HS-5 (cell line): ENCODE data around the gene ZNF3.

ENCODE experiments used
- DNase-seq: peaks from one replicate; pipeline ENCODE4 v3.0.0-alpha.2; 2012; ENCODE audit warnings: low read depth

ZNF3 gene

DNA sequence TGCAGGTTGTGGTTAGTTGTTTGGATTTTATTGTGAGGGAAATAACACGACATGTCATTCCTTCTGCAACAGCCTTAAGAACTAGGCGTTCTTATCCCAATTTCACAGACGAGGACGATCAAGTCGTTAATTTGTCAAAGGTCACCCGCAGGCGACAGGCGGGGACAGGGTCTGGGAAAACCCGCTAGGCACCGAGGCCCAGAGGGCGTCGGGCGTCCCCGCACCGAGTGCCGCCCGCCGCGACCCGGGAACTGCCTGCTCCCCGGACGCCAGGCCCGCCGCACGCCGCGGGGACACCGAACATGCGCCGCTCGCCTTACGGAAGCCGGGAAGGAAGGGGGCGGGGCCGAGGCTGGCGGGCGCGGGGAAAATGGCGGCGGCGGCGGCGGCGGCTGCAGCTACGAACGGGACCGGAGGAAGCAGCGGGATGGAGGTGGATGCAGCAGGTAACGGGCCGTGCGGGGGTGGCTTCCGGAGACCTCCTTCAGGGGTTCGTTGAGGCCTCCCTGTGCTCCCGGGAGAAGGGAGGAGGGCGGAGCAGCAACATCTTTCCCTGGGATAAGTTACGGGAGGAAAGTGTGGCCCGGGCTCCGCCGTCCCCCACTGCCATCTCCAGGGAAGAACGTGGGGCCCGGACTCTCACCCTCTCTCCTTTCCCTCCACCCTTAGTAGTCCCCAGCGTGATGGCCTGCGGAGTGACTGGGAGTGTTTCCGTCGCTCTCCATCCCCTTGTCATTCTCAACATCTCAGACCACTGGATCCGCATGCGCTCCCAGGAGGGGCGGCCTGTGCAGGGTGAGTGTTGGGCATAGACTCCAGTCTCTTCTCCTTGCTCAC lies 7.3 kb upstream of the ZNF3 start, which contains the start of gene COPS6:
Gene COPS6, plus strand, starts transcription at position 349 of the 837 bp plus-strand sequence. Its CDS starts 22 bp downstream, at position 371.
- no peak for DNase-seq

DNA sequence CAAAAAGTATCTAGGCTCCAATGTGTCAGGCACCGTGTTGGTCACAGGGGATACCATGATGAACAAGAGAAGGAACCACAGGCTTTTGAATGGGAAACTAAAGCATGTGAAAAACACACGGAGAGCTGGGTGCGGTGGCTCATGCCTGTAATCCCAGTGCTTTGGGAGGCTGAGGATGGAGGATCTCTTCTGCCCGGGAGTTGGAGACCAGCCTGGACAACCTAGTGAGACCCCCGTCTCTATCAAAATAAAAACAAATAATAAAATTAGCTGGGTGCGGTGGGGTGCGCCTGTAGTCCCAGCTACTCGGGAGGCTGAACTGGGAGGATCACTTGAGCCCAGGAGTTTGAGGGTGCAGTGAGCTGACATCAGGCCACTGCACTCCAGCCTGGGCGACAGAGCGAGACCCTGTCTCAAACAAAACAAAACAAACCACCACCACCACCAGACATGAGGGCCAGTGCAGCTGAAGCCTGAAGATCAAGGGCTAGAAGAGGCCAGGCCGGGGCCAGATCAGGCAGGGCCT lies 6.6 kb upstream of the ZNF3 start:
- DNase-seq, result no peak

DNA sequence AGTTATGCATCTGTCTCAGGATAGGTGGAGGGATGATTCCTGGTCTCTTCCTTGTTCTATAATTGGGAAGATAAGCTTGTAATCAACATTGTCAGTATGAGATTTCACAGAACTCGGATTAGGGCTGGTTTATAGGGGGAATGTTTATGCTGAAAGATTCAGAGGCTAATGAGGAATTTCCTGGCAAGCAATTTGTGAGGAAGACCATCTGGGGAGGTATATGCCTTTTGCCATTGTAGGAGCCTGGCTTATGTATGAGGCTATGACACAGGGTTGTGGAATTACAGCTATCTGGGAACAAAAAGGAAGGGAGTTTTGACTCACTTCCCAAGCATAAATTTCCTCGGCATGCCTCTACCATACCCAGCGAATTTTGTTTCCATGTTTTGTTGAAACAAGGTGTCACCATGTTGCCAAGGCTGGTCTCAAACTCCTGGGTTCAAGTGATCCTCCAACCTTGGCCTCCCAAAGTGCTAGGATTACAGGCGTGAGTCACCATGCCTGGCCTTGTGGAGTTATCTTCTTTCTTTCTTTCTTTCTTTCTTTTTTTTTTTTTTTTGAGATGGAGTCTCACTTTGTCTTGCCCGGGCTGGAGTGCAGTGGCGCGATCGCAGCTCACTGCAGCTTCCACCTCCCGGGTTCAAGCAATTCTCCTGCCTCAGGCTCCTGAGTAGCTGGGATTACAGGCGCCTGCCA lies 5.7 kb upstream of the ZNF3 start:
- DNase-seq, result peak; percentile 91

DNA sequence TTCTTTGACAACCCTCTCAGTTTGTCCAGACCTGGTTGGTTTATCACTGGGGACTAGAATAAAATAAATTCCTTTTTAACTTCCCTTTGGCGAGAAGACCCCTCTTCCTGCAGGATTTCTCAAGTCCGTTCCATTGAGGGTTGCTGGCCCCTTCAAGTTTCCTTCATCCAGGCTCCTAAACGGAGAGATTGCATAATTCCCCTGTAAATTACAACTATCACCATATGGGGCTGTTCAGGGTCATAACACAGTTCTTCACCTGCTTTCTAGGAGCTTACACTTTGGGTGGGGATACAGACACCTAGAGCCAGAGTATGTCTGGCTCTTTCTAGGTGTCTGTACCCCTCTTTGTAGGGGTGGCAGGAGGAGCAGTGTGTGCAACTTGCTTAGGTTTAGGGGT lies 4.0 kb upstream of the ZNF3 start:
- no peak for DNase-seq

DNA sequence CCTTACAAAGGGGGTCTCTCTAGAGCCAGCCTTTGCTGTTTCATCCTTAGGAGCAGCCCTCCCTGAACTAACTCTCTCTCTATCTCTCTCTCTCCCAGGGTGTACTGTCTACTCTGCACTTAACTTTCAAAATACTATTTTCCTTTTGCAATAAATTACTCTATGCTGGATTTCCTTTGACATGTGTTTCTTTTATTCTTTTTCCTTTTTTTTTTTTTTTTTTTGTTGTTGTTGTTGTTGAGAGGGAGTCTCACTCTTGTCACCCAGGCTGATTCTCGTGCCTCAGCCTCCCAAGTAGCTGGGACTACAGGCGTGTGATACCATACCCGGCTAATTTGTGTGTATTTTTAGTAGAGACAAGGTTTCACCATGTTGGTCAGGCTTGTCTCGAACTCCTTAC lies 1.5 kb upstream of the ZNF3 start:
- DNase-seq, result no peak

DNA sequence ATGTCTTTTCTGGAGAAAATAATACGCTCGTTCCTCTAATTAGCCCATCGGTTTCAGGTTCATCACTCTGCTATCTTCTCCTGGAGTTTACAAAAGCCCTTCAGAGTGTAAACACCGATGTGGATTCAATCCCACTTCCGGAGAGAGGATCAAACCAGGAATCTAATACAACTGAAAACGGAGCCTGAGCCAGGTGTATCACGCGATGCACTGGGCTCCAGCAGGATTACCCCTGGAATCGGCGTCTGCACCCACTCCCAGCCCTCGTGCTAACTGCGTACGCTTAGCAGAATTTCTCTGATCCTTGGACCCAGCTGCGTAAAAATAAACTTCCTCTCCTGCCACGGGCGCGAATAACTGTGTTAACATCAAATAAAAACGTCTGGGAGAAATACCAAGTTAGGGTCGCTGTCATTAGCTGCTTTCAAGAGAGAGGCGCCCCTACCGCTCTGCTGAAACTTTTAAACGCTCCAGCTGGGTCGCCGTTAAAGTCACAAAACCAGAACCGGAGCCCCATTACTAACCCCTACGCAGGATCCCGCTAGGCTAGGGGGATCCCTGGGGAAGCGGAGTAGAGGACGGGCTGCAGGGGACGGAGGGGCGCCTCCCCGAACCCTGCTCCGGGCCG lies 502 bp downstream of the ZNF3 start:
- DNase-seq, result no peak

DNA sequence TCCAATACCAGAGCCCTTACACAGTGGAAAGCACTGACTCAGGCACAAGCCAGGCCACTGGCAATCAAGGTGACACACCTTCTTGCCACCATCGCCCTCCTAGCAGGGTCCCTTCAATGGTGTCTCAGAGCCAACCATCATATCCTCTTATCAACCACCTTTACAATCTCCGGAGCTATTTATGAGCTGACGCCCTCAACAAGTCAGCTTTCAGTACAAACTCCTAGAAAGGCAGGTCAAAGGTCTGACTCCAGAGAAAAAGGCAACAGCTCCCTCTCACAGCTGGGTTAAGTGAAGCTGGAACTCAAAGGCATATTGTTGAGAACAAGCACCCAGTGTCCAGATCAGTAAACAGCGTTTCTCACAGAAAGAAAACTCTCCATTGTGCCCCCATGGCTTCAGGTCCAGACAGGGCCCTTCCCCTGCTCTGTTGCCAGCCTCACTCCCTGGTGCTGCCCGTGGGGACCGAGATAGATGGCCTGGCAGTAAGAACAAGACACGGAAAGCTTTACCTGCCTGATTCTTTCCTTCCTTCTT lies 2.4 kb downstream of the ZNF3 start:
- DNase-seq, result no peak

DNA sequence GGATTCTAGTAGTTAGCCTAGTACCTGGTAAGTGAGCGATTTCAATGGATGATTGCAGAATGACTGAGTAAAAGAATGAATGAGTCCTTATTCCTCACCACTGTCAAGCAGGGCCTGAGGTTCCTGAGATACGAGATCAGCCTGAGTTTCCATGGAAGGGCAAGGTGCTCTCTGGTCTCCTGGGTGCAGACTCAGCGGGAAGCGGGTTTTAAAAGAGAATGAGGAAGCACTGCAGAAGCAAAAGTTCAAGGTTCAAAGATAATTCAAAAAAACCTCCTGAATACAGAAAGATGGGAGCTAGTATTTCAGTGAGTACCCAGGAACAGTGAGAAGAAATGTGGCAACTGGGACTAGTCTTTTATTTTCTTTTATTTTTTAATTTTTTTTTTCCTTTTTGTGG lies 4.3 kb downstream of the ZNF3 start:
- DNase-seq, result no peak

DNA sequence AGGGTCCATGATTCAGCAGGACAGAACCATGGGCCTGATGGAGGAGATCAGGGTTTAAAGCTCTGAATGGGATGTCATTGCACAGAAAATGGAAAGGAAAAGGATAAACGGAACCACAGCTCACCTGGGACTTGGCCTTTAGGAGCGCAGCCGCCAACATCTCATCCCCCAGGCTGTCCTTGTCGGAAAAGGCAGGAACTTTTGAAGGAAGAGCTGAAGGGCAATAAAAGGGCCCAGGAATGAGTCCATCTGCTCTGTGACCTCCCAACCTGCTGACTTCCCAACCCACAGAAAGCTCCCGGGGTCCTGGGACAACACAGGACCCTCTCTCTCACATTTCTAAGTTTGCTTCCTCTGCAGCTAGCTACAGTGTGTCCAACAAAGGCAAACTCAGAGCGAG lies 6.1 kb downstream of the ZNF3 start:
- no peak for DNase-seq

DNA sequence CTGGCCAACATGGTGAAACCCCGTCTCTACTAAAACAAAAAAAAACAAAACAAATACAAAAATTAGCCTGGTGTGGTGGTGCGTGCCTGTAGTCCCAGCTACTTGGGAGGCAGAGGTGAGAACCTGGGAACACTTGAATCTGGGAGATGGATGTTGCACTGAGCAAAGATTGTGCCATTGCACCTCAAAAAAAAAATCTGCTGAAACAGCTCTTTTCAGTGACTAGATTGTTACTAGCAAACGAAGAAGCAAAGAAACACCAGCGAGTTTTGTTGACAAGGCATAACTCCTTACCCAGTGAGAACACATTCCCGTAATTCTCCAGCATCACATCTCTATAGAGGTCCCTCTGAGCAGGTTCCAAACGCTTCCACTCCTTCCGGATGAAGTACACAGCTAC lies 6.7 kb downstream of the ZNF3 start:
- DNase-seq, result no peak

DNA sequence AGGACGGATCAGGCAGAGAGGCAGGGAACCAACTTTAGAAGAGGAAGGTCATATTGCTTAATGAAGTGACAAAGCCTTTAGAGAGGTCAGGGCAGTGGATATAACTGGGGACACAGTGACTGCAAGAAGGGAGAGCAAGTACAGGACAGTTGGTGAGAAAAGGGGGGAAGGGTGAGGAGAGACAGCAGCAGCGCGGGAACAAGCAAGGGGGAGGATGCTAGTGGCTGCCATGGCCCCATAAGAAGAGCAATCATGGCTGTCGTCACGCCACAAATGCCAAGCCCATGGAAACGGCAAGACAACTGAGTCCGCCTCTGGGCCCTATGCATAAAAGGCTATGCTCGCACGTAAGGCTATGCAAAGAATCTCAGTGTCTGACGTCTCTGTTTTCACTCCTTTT lies 9.1 kb downstream of the ZNF3 start:
- no peak for DNase-seq

DNA sequence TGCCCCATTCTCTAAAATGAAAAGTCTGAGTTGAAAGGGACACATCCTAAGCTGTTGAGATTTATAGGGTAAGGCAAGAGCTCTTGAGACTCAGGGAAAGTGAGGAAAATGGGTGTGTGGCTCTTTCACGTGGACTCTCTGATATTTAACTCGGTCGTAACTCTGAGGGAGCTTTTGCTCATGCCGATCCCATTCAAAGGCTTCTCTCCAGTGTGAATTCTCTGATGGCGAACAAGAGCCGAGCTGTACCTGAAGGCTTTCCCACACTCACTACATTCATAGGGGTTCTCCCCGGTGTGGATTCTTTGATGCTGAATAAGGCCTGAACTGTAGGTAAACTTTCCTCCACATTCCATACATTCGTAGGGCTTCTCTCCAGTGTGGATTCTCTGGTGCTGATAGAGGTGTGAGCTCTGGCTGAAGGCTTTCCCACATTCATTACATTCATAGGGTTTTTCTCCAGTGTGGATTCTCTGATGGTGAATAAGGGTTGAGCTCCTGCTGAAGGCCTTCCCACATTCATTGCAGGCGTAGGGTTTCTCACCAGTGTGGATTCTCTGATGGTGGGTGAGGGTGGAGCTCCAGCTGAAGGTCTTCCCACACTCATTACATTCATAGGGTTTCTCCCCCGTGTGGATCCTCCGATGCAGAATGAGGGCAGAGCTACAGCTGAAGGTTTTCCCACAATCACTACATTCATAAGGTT lies 10.4 kb downstream of the ZNF3 start:
- DNase-seq, result no peak

DNA sequence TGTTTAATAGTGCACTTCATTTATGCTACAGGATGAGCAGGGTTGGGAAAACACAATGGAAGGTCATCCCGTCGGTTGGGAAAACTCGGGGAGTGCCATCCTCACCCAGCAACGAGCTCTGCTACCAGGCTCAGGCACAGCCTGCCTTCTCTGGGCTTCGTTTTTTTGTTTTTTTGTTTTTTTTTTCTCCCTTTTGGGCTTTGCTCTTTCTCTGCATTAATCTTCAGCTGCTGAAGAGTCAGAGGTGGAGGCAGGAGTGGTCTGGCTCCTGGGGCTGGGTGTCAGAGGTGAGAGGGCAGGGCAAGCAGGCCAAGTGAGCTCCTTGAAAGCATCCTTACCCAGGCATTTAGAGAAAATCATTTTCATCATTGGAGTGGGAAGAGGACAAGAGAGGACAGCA lies 11.5 kb downstream of the ZNF3 start:
- no peak for DNase-seq

DNA sequence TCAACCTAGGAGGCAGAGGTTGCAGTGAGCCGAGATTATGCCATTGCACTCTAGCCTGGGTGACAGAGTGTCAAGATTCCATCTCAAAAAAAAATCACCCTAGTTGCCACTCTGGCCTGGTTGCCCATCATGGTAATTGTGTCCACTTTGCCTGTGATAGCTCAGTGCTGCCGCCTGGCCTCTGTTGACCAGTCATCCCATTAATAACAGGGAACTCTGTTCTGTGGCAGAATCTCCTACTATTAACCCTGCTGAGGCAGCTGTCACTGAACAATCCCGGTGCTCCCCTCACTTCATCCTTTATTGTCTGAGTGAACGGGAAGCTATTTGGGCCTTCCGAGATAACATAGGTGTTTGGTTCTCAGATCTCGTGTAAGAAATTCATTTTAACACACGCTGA lies 14.6 kb downstream of the ZNF3 start:
- DNase-seq, result no peak

DNA sequence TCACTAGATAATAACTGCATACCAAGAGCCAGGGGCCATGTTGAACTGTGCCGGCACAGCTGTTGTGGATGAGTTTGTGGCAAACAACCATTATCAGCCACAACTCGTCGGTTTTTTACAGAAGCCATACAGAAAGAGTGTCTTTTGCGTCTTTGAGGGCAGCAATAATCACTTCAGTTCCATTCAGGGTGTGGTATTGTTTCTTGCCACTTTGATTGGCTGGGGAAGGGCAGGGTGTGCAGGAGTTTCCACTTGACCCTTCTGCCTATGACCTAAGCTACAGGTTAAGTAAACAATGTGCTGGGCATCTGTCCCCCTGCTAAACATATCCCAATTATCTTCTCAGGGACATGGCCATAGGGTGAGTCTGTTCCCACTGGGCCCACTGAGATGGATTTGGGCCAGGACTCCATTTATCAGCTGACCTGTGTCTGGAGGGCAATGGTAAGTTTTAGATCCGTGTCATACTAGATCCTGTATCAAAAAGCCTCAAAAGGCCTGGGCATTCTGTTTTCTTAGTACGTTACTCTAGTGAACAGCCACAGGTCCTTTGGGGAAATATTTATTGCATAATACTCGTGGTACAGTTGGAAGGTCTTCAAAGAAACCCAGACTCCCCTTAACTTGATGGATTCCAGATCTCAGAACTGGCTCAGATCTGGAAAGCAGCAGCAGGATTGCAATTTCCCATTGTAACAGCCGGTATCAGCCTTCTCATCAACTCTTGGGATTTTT lies 15.9 kb downstream of the ZNF3 start:
- DNase-seq, result no peak

DNA sequence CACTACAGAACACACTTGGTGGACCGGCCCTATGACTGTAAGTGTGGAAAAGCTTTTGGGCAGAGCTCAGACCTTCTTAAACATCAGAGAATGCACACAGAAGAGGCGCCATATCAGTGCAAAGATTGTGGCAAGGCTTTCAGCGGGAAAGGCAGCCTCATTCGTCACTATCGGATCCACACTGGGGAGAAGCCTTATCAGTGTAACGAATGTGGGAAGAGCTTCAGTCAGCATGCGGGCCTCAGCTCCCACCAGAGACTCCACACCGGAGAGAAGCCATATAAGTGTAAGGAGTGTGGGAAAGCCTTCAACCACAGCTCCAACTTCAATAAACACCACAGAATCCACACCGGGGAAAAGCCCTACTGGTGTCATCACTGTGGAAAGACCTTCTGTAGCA lies 17.4 kb downstream of the ZNF3 start:
- DNase-seq, result no peak

DNA sequence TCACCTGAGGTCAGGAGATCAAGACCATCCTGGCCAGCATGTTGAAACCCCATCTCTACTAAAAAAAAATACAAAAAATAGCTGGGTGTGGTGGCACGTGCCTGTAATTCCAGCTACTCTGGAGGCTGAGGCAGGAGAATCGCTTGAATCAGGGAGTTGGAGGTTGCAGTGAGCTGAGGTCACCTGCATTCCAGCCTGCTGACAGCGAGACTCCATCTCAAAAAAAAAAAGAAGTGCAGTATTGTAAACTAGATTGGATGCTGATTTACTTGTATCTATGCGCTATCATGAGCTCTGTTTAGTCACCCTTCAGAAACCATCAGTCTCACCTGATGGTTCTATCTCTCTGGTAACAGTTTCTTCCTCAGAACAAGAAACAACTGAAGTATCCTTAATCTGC lies 18.1 kb downstream of the ZNF3 start:
- DNase-seq, result no peak

DNA sequence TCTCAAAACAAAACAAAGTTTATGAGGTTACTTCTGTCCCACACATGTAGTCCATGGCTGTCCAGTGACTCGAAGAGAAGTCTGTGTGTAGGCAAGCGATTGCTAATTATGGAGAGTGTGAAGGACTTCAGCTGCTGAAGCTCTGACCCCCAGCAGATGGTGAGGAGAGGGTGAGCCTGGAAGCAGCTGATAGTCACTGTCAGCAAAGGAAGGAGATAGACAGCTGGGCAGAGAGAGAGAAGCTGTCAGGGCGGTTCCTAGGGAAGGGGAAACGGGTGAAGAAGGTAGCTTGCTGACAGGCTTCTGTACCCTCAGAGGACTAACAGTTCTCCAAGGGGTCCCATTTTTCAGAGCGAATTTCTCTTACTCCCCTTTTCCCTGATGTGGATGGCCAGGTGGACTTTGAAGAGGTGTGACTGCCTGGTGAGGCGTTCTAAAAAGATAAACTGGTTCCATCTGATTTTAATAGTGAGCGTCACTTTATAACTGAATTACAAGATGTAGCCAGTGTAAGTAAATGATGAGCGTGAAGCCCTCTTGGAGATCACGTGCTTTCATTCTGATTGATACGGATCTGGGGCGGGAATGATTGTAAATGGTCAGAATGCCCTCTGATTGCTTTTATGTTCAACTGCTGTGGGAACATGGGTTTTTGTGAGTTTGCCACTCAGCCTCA lies 19.9 kb downstream of the ZNF3 start:
- DNase-seq, result no peak

DNA sequence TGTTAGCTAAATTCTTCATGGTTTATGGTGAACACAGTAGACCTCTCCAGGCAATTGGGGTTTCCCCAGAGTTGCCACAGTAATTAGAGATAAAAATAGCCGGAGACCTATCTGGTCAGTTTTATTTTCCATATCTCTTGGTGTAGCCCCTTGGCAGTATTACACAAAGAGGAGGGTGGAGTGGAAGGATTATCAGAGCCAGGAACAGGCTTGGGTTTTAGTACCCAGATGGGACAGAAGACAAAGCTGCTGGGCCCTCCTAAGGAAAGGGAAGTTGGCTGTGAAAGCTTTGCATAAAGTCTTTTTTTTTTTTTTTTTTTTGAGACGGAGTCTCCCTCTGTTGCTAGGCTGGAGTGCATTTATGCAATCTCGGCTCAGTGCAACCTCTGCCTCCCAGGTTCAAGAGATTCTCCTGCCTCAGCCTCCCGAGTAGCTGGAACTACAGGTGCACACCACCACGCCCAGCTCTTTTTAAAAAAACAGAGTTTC lies 22.2 kb downstream of the ZNF3 start:
- no peak for DNase-seq

DNA sequence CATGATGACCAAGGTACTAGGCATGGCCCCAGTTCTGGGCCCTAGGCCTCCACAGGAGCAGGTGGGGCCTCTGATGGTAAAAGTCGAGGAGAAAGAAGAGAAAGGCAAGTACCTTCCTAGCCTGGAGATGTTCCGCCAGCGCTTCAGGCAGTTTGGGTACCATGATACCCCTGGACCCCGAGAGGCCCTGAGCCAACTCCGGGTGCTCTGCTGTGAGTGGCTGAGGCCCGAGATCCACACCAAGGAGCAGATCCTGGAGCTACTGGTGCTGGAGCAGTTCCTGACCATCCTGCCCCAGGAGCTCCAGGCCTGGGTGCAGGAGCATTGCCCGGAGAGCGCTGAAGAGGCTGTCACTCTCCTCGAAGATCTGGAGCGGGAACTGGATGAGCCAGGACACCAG lies 24.5 kb downstream of the ZNF3 start:
- DNase-seq, result no peak

DNA sequence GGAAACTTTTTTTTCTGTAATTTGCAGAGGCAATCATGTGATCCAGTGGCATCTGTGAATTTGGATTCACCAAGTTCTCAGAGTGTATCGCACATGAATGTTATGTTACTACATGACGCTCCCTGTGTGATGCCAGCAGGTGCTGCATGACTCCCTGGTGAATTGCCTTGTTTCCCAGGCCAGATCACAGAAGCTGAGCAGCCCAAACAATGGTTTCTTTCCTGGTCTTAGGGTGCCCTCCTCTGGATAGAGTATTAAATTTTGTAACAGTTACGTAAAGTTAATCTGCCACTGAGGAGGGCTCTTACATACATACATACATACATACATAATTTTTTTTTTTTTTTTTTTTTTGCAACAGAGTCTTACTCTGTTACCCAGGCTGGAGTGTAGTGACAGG lies 28.3 kb downstream of the ZNF3 start:
- DNase-seq, result peak; percentile 15
